ENCODE results near the gene LOXHD1.

LOXHD1 gene

GRCh38 chr18:46573156-46573555, 83.9 kb downstream of the LOXHD1 start:
- Histone ChIP-seq H3K27ac (ENCODE audit: low read length, poor library complexity, severe bottlenecking) (no peak overlapping the region), H2BK120ac (ENCODE audit: low read depth, low read length) (no peak overlapping the region), H3K4me3 (ENCODE audit: insufficient read depth in 1 of 2, low read depth in 1 of 2, low read length in 2 of 2) (no peak overlapping the region), H2BK15ac (ENCODE audit: low read depth, poor library complexity, severe bottlenecking) (no peak overlapping the region), H3K4ac (ENCODE audit: low read depth in 1 of 2, low read length in 2 of 2) (no peak overlapping the region), H3K9me3 (ENCODE audit: control insufficient read depth, low read length) (no peaks in the 10 kb centered on the region), H4K91ac (ENCODE audit: low read length) (no peak overlapping the region), H3K4me2 (ENCODE audit: low read length, poor library complexity, severe bottlenecking) (no peak overlapping the region), H2AK5ac (ENCODE audit: low read length, severe bottlenecking) (no peak overlapping the region), H3K27me3 (ENCODE audit: control insufficient read depth in 1 of 2, insufficient read depth in 1 of 2, low read length in 2 of 2) (peaks cover 4 to 6% of the 10 kb centered on the region in 2 experiments), H3K79me1 (replicated peaks; ENCODE audit: low read length, poor library complexity, severe bottlenecking) (no peaks in the 10 kb centered on the region), H4K8ac (ENCODE audit: low read length) (no peak overlapping the region), H2AFZ (ENCODE audit: low read depth, low read length) (no peak overlapping the region), H3K4me1 (ENCODE audit: control insufficient read depth, insufficient read depth, low read depth, low read length) (no peaks in the 10 kb centered on the region), H3K14ac (ENCODE audit: low read length in 2 of 2) (no peak overlapping the region), H2BK5ac (ENCODE audit: low read depth, low read length, poor library complexity, severe bottlenecking) (no peak overlapping the region), H2BK12ac (ENCODE audit: low read length in 2 of 2) (no peak overlapping the region), H3K9ac (ENCODE audit: low read length) (no peak overlapping the region), H3K36me3 (ENCODE audit: control insufficient read depth in 1 of 2, insufficient read depth in 2 of 2, low read depth in 1 of 2, low read length in 2 of 2) (no peaks in the 10 kb centered on the region), H3K18ac (ENCODE audit: low read depth in 1 of 2, low read length in 2 of 2) (no peak overlapping the region), H3K23ac (ENCODE audit: low read length in 2 of 2) (no peak overlapping the region)
- 85% methylated on average over 7 of the region's 7 CpGs for WGBS
- no peak for DNase-seq

- Histone ChIP-seq H3K9ac (ENCODE audit: low read length) (no peak overlapping the region), H3K4me3 (ENCODE audit: insufficient read depth in 1 of 2, low read depth in 1 of 2, low read length in 2 of 2) (no peak overlapping the region), H3K27me3 (ENCODE audit: control insufficient read depth in 1 of 2, insufficient read depth in 1 of 2, low read length in 2 of 2) (peaks cover 4 to 12% of the 10 kb centered on the region in 2 experiments), H2BK120ac (ENCODE audit: low read depth, low read length) (no peak overlapping the region), H3K36me3 (ENCODE audit: control insufficient read depth in 1 of 2, insufficient read depth in 2 of 2, low read depth in 1 of 2, low read length in 2 of 2) (no peaks in the 10 kb centered on the region), H2AK5ac (ENCODE audit: low read length, severe bottlenecking) (no peak overlapping the region), H2BK15ac (ENCODE audit: low read depth, poor library complexity, severe bottlenecking) (no peak overlapping the region), H4K8ac (ENCODE audit: low read length) (no peak overlapping the region), H3K23ac (ENCODE audit: low read length in 2 of 2) (no peak overlapping the region), H2BK5ac (ENCODE audit: low read depth, low read length, poor library complexity, severe bottlenecking) (no peak overlapping the region), H3K27ac (ENCODE audit: low read length, poor library complexity, severe bottlenecking) (no peak overlapping the region), H4K91ac (ENCODE audit: low read length) (no peak overlapping the region), H3K9me3 (ENCODE audit: control insufficient read depth, low read length) (no peaks in the 10 kb centered on the region), H3K14ac (ENCODE audit: low read length in 2 of 2) (no peak overlapping the region), H3K79me1 (replicated peaks; ENCODE audit: low read length, poor library complexity, severe bottlenecking) (no peaks in the 10 kb centered on the region), H2BK12ac (ENCODE audit: low read length in 2 of 2) (no peak overlapping the region), H3K4ac (ENCODE audit: low read depth in 1 of 2, low read length in 2 of 2) (no peak overlapping the region), H3K4me1 (ENCODE audit: control insufficient read depth, insufficient read depth, low read depth, low read length) (no peaks in the 10 kb centered on the region), H3K4me2 (ENCODE audit: low read length, poor library complexity, severe bottlenecking) (no peak overlapping the region), H3K18ac (ENCODE audit: low read depth in 1 of 2, low read length in 2 of 2) (no peak overlapping the region), H2AFZ (ENCODE audit: low read depth, low read length) (no peak overlapping the region)
- DNase-seq, result no peak
- WGBS, result 62% methylated on average over 6 of the region's 6 CpGs
These were observed 85.3 kb downstream of the LOXHD1 start for GRCh38 chr18:46571756-46572155.

- H4K91ac ChIP-seq (ENCODE audit: low read length), result no peak overlapping the region
- no peak overlapping the region for H3K14ac ChIP-seq (ENCODE audit: low read length in 2 of 2)
- no peak overlapping the region for H3K27ac ChIP-seq (ENCODE audit: low read length, poor library complexity, severe bottlenecking)
- H2BK15ac ChIP-seq (ENCODE audit: low read depth, poor library complexity, severe bottlenecking), result no peak overlapping the region
- no peak overlapping the region for H3K23ac ChIP-seq (ENCODE audit: low read length in 2 of 2)
- H3K4ac ChIP-seq (ENCODE audit: low read depth in 1 of 2, low read length in 2 of 2), result no peak overlapping the region
- H3K18ac ChIP-seq (ENCODE audit: low read depth in 1 of 2, low read length in 2 of 2), result no peak overlapping the region
- no peaks in the 10 kb centered on the region for H3K36me3 ChIP-seq (ENCODE audit: control insufficient read depth in 1 of 2, insufficient read depth in 2 of 2, low read depth in 1 of 2, low read length in 2 of 2)
- no peak overlapping the region for H4K8ac ChIP-seq (ENCODE audit: low read length)
- H2BK12ac ChIP-seq (ENCODE audit: low read length in 2 of 2), result no peak overlapping the region
- H3K4me3 ChIP-seq (ENCODE audit: insufficient read depth in 1 of 2, low read depth in 1 of 2, low read length in 2 of 2), result no peak overlapping the region
- H3K27me3 ChIP-seq (ENCODE audit: control insufficient read depth in 1 of 2, insufficient read depth in 1 of 2, low read length in 2 of 2), result peaks cover 4 to 14% of the 10 kb centered on the region in 2 experiments
- WGBS, result 69% methylated on average over 6 of the region's 6 CpGs
- no peaks in the 10 kb centered on the region for H3K9me3 ChIP-seq (ENCODE audit: control insufficient read depth, low read length)
- no peak overlapping the region for H3K4me2 ChIP-seq (ENCODE audit: low read length, poor library complexity, severe bottlenecking)
- no peak overlapping the region for H3K9ac ChIP-seq (ENCODE audit: low read length)
- H3K79me1 ChIP-seq (replicated peaks; ENCODE audit: low read length, poor library complexity, severe bottlenecking), result no peaks in the 10 kb centered on the region
- no peak overlapping the region for H2AK5ac ChIP-seq (ENCODE audit: low read length, severe bottlenecking)
- H3K4me1 ChIP-seq (ENCODE audit: control insufficient read depth, insufficient read depth, low read depth, low read length), result no peaks in the 10 kb centered on the region
- no peak overlapping the region for H2AFZ ChIP-seq (ENCODE audit: low read depth, low read length)
- no peak overlapping the region for H2BK120ac ChIP-seq (ENCODE audit: low read depth, low read length)
- H2BK5ac ChIP-seq (ENCODE audit: low read depth, low read length, poor library complexity, severe bottlenecking), result no peak overlapping the region
- DNase-seq, result no peak
These were observed 86.4 kb downstream of the LOXHD1 start for GRCh38 chr18:46570666-46571065.

- DNase-seq, result no peak
- no peak overlapping the region for H2BK120ac ChIP-seq (ENCODE audit: low read depth, low read length)
- H2BK5ac ChIP-seq (ENCODE audit: low read depth, low read length, poor library complexity, severe bottlenecking), result no peak overlapping the region
These were observed 86.9 kb downstream of the LOXHD1 start for GRCh38 chr18:46570134-46570533.

More at GRCh38 chr18:46570134-46570533, 86.9 kb downstream of the LOXHD1 start:
- Histone ChIP-seq H2BK12ac (ENCODE audit: low read length in 2 of 2) (no peak overlapping the region), H3K4ac (ENCODE audit: low read depth in 1 of 2, low read length in 2 of 2) (no peak overlapping the region), H3K4me3 (ENCODE audit: insufficient read depth in 1 of 2, low read depth in 1 of 2, low read length in 2 of 2) (no peak overlapping the region), H3K18ac (ENCODE audit: low read depth in 1 of 2, low read length in 2 of 2) (no peak overlapping the region), H3K4me1 (ENCODE audit: control insufficient read depth, insufficient read depth, low read depth, low read length) (no peaks in the 10 kb centered on the region), H3K36me3 (ENCODE audit: control insufficient read depth in 1 of 2, insufficient read depth in 2 of 2, low read depth in 1 of 2, low read length in 2 of 2) (no peaks in the 10 kb centered on the region), H4K91ac (ENCODE audit: low read length) (no peak overlapping the region), H3K4me2 (ENCODE audit: low read length, poor library complexity, severe bottlenecking) (no peak overlapping the region), H4K8ac (ENCODE audit: low read length) (no peak overlapping the region), H3K14ac (ENCODE audit: low read length in 2 of 2) (no peak overlapping the region), H3K27me3 (ENCODE audit: control insufficient read depth in 1 of 2, insufficient read depth in 1 of 2, low read length in 2 of 2) (peaks cover 4 to 14% of the 10 kb centered on the region in 2 experiments), H2BK15ac (ENCODE audit: low read depth, poor library complexity, severe bottlenecking) (no peak overlapping the region), H2AK5ac (ENCODE audit: low read length, severe bottlenecking) (no peak overlapping the region), H3K79me1 (replicated peaks; ENCODE audit: low read length, poor library complexity, severe bottlenecking) (no peaks in the 10 kb centered on the region), H2AFZ (ENCODE audit: low read depth, low read length) (no peak overlapping the region), H3K23ac (ENCODE audit: low read length in 2 of 2) (no peak overlapping the region), H3K9ac (ENCODE audit: low read length) (no peak overlapping the region), H3K27ac (ENCODE audit: low read length, poor library complexity, severe bottlenecking) (no peak overlapping the region), H3K9me3 (ENCODE audit: control insufficient read depth, low read length) (no peaks in the 10 kb centered on the region)
- 63% methylated on average over 5 of the region's 5 CpGs for WGBS

Data from mesenchymal stem cell (in vitro differentiated cells and primary cell).